HepG2 (cell line): ENCODE measurements around the gene RGS14. TPM values are rescaled to one million over a fixed set of nuclear protein-coding genes. Genes with fewer than 3 reads are reported as not detected.

Source experiments
- ATAC-seq: fragments of 200-7000 bp; cut with Tn5 transposase; 3 replicates; pipeline ENCODE4 v1.9.1; 2020; ENCODE audit warnings: mild to moderate bottlenecking, moderate library complexity
- BruUV-seq: library from RNA; stranded (reverse); fragments of 400-500 nt; replicated peaks from 2 replicates; lab custom pipeline; 2021; lab: Mats Ljungman, UMichigan
- CTCF ChIA-PET: fragments of 300-600 bp; formaldehyde crosslinking; extraction: SDS; loops from one replicate; lab custom pipeline; 2021; ENCODE audit warnings: low total read pairs, inconsistent platforms, low intra/inter-chr PET ratio; lab: Yijun Ruan, JAX
- POLR2A ChIA-PET: fragments of 350-600 bp; sonication (Branson Sonifier 250); formaldehyde crosslinking; loops from one replicate; lab custom pipeline; 2020; ENCODE audit warnings: antibody characterized with exemption, inconsistent platforms; lab: Yijun Ruan, JAX
- DNase-seq: peaks from one replicate; pipeline ENCODE4 v3.0.0-alpha.2; 2015; ENCODE audit warnings: low spot score
- FAIRE-seq: peaks from 3 replicates; lab custom pipeline; 2011; peaks lifted over from hg19 to GRCh38; lab: Jason Lieb, UNC
- H2AFZ ChIP-seq: one replicate; pipeline ENCODE4 v1.6.1; 2011; ENCODE audit warnings: low read length, inconsistent platforms
- H3K27ac ChIP-seq: fragments of 300-600 bp; 3 replicates; pipeline ENCODE4 v1.8.0; 2011; ENCODE audit warnings: mixed run types, mild to moderate bottlenecking, mixed read lengths, low read length, inconsistent platforms; ENCODE audit not compliant: insufficient read depth; ENCODE audit errors: extremely low read length
- H3K27me3 ChIP-seq, 2 experiments: fragments of 200-600 bp in 1 of 2; 2 replicates in 1 of 2; 3 replicates in 1 of 2; pipeline versions ENCODE4 v1.6.0 to v1.8.0; 2011; ENCODE audit warnings: low read length in 2 of 2, mild to moderate bottlenecking in 2 of 2, moderate library complexity in 2 of 2, inconsistent platforms in 1 of 2; ENCODE audit not compliant: insufficient read depth in 2 of 2, control insufficient read depth in 1 of 2
- H3K36me3 ChIP-seq, 2 experiments: fragments of 200-600 bp in 1 of 2; replicated peaks in 1 of 2; 2 replicates in 1 of 2; 3 replicates in 1 of 2; pipeline versions ENCODE4 v1.5.1 to v1.8.0; 2011; ENCODE audit warnings: low read length in 2 of 2, inconsistent platforms in 1 of 2; ENCODE audit not compliant: insufficient read depth in 2 of 2, control insufficient read depth in 1 of 2
- H3K4me1 ChIP-seq: 2 replicates; pipeline ENCODE4 v1.5.1; 2012; ENCODE audit warnings: low read length, inconsistent platforms; ENCODE audit not compliant: insufficient read depth
- H3K4me2 ChIP-seq: 2 replicates; pipeline ENCODE4 v1.6.0; 2011; ENCODE audit warnings: low read depth, low read length, inconsistent platforms
- H3K4me3 ChIP-seq, 3 experiments: fragments of 200-600 bp in 1 of 3; sonication (generic), shearing (Covaris generic) in 1 of 3; replicated peaks in 1 of 3; 2 replicates each; pipeline ENCODE4 v1.5.1; 2011 to 2016; ENCODE audit warnings: low read length in 3 of 3, inconsistent platforms in 2 of 3, low read depth in 2 of 3, mild to moderate bottlenecking in 2 of 3, control low read depth in 1 of 3, mixed read lengths in 1 of 3; ENCODE audit not compliant: insufficient read depth in 1 of 3
- H3K79me2 ChIP-seq: one replicate; pipeline ENCODE4 v1.6.1; 2011; ENCODE audit warnings: low read length, inconsistent platforms; ENCODE audit not compliant: insufficient read depth
- H3K9ac ChIP-seq: 2 replicates; pipeline ENCODE4 v1.6.0; 2011; ENCODE audit warnings: mild to moderate bottlenecking, low read depth, low read length, inconsistent platforms; ENCODE audit not compliant: insufficient read depth
- H3K9me3 ChIP-seq: 2 replicates; pipeline ENCODE4 v1.5.1; 2012; ENCODE audit warnings: mild to moderate bottlenecking, low read length
- H4K20me1 ChIP-seq: 2 replicates; pipeline ENCODE4 v1.6.0; 2011; ENCODE audit warnings: inconsistent platforms, mild to moderate bottlenecking, low read length, moderate library complexity; ENCODE audit not compliant: insufficient read depth
- ERF ChIP-seq: IDR thresholded peaks from 2 replicates; pipeline ENCODE4 v1.6.1; 2018; ENCODE audit warnings: missing biosample characterization, missing genetic modification reagents
- HMG20B ChIP-seq: conservative IDR thresholded peaks from 2 replicates; pipeline ENCODE4 v1.6.1; 2016; ENCODE audit warnings: missing genetic modification reagents, missing compliant biosample characterization
- JUNB ChIP-seq: sonication (generic); formaldehyde crosslinking; IDR thresholded peaks from 2 replicates; pipeline ENCODE4 v1.8.0; 2022; ENCODE audit warnings: missing genetic modification reagents, mild to moderate bottlenecking, borderline replicate concordance
- MBNL3 ChIP-seq: fragments of 250-450 bp; sonication (Bioruptor Pico); conservative IDR thresholded peaks from 2 replicates; pipeline ENCODE4 v1.8.0; 2022; ENCODE audit warnings: mild to moderate bottlenecking, inconsistent platforms
- PRMT3 ChIP-seq: sonication (generic); formaldehyde crosslinking; IDR thresholded peaks from 2 replicates; pipeline ENCODE4 v1.8.1; 2022; ENCODE audit warnings: low read depth, mild to moderate bottlenecking, moderate library complexity, missing genetic modification reagents, borderline replicate concordance
- RFX5 ChIP-seq: IDR thresholded peaks from 2 replicates; pipeline ENCODE4 v1.6.1; 2011; ENCODE audit warnings: low read depth, low read length, improper control_type of control experiment
- SMAD1 ChIP-seq: sonication (generic); formaldehyde crosslinking; IDR thresholded peaks from 2 replicates; pipeline ENCODE4 v1.4.0; 2020; ENCODE audit warnings: missing genetic modification reagents, low read depth, mild to moderate bottlenecking, borderline replicate concordance
- ZKSCAN8 ChIP-seq: IDR thresholded peaks from 2 replicates; pipeline ENCODE4 v1.6.1; 2016; ENCODE audit warnings: borderline replicate concordance, missing genetic modification reagents, missing compliant biosample characterization
- ZNF644 ChIP-seq: IDR thresholded peaks from 2 replicates; pipeline ENCODE4 v1.6.1; 2016; ENCODE audit warnings: low read depth
- ZNF724P ChIP-seq: sonication (generic); formaldehyde crosslinking; IDR thresholded peaks from 2 replicates; pipeline ENCODE4 v1.8.0; 2022; ENCODE audit warnings: missing genetic modification reagents, borderline replicate concordance
- WGBS: methylation state at CpG from one replicate; pipeline ENCODE4 v1.1.6; 2017; ENCODE audit warnings: low lambda C conversion rate; 5-methylcytosine and 5-hydroxymethylcytosine counted together
- in situ Hi-C: cut with HindIII; loops from 2 replicates; pipeline ENCODE4 v1.10.0; 2017; ENCODE audit warnings: low pct_unique_long_range_greater_than_20kb; ENCODE audit not compliant: extremely low pct_ligation_motif_present
- intact Hi-C: fragments of 100-400 bp; cut with micrococcal nuclease; formaldehyde crosslinking; loops from one replicate; pipeline ENCODE4 v1.10.0; 2022; ENCODE audit not compliant: unreplicated experiment
- polyA plus RNA-seq, 8 experiments: library from polyadenylated mRNA; depleted of rRNA in 3 of 8; stranded (reverse) in 7 of 8; unstranded in 1 of 8; fragments of >200 nt; fragmentation: Illumina TruSeq in 4 of 8; extraction: Trizol in 4 of 8; gene quantifications; 2 replicates each; pipeline versions ENCODE4 v1.2.1 to v1.2.3, GENCODE V29; 2011 to 2016; ENCODE audit warnings: low read depth in 4 of 8, missing spikeins in 1 of 8, mixed read lengths in 1 of 8; ENCODE audit not compliant: insufficient read depth in 1 of 8
- total RNA-seq, 5 experiments: library from RNA; depleted of rRNA; stranded (reverse); fragments of >200 nt; fragmentation: Illumina TruSeq; extraction: Trizol; gene quantifications; 2 replicates each; pipeline ENCODE4 v1.2.3, GENCODE V29; 2016; ENCODE audit warnings: low read depth in 1 of 5
- TF ChIP-seq, protein P1 (sequence below): sonication (generic); formaldehyde crosslinking; IDR thresholded peaks from 2 replicates; pipeline ENCODE4 v1.5.0; 2020; ENCODE audit warnings: missing genetic modification reagents, mild to moderate bottlenecking, borderline replicate concordance
- TF ChIP-seq, protein P2 (sequence below): sonication (generic); formaldehyde crosslinking; conservative IDR thresholded peaks from 2 replicates; pipeline ENCODE4 v1.4.0; 2020; ENCODE audit warnings: missing genetic modification reagents
- TF ChIP-seq, protein P3 (sequence below): sonication (generic); formaldehyde crosslinking; IDR thresholded peaks from 2 replicates; pipeline ENCODE4 v1.4.0; 2020; ENCODE audit warnings: low read depth, mild to moderate bottlenecking, missing genetic modification reagents
- TF ChIP-seq, protein P4 (sequence below): sonication (generic); formaldehyde crosslinking; IDR thresholded peaks from 2 replicates; pipeline ENCODE4 v1.5.1; 2020; ENCODE audit warnings: mild to moderate bottlenecking, missing genetic modification reagents, moderate library complexity

Gene RGS14
- total and polyA plus RNA-seq, 2 of the 13 experiments (the other 11 are each of a cell fraction or from before 2014, with no cell fraction given): 11.1 to 17.2 TPM

DNA sequence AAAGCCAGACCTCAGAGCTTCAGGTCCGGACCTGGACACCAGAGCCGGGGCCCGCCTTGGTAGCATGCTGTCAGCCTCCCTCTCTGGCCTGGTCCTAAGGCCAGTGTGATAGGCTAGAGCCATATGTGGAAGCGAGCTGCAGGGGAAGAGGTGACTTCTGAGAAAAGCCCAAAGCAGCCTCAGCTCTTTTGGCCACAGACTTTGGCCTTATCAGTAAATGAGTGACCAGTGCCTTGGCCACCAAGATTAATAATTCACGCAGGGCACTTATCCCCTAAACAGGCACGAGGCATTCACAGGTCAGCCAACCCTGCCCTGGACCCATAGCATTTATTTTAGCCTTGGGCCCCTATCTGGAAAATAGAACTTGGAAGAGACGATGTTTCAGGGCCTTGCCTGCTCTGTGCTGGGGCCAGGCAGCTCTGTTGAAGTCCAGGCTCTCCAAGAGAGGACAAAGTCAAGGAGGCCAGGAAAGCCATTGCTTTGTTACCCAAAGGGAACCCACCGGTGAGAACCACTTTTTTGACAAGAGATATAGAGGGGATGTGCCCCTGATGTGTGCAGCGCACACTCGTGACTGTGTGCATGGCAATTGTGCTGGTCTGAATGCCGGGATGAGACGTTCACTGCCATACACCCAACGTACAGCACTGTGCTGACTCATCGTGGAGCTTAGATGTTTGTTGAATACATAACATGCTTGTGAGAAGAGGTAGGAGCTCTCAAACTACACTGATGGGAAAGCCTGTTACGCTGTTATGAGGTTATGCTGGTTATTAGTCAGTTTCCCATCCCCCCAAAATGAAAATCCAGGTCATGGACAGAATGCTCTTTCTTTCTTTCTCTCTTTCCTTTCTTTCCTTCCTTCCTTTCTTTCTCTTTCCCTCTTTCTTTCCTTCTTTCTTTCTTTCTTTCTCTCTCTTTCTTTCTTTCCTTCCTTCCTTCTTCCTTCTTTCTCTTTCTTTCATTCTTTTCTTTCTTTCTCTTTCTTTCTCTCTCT lies 21.5 kb downstream of the RGS14 start:
- Histone ChIP-seq H3K27me3 (peaks cover 0 to 2% of the 10 kb centered on the region in 2 experiments; a peak in 1 of 5 replicates), H3K9ac (peak overlapping the region; percentile 86), H4K20me1 (no peaks in the 10 kb centered on the region), H3K79me2 (no peaks in the 10 kb centered on the region), H3K36me3 (no peaks in the 10 kb centered on the region), H3K4me1 (peaks cover 96% of the 10 kb centered on the region), H3K27ac (peak overlapping the region; percentile 98), H2AFZ (no peak overlapping the region), H3K4me3 (peak overlapping the region; percentile 35 to 71 (median 35); a peak in 5 of 6 replicates), H3K9me3 (no peaks in the 10 kb centered on the region), H3K4me2 (peak overlapping the region; percentile 89)
- ChIA-PET POLR2A (interaction anchor here (0.6 to 4.9 kb wide), 36 partner anchors 11 to 305 kb away, joined by 3 to 239 read pairs (median 8); partner anchors contain the start of genes B4GALT7, F12, FGFR4 and GRK6), CTCF (interaction anchor here (1.0 kb wide), 1 partner anchor 75 kb away, joined by 3 read pairs; no protein-coding TSS in a partner anchor)
- intact Hi-C loops (loop anchor here (1.0 kb wide), 1 partner anchor 8 kb away; no protein-coding TSS in a partner anchor), in situ Hi-C loops (no loop called here)
- peak; percentile 94 for DNase-seq
- 0% methylated on average over 9 of the region's 15 CpGs for WGBS
- peak; percentile 97 for FAIRE-seq
- ATAC-seq: peak; percentile 89
- TSS peak; percentile 99 for BruUV-seq
- TF ChIP-seq, protein P1, sequence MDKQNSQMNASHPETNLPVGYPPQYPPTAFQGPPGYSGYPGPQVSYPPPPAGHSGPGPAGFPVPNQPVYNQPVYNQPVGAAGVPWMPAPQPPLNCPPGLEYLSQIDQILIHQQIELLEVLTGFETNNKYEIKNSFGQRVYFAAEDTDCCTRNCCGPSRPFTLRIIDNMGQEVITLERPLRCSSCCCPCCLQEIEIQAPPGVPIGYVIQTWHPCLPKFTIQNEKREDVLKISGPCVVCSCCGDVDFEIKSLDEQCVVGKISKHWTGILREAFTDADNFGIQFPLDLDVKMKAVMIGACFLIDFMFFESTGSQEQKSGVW (CRISPR knock-in tag): no peak
- TF ChIP-seq, protein P2, sequence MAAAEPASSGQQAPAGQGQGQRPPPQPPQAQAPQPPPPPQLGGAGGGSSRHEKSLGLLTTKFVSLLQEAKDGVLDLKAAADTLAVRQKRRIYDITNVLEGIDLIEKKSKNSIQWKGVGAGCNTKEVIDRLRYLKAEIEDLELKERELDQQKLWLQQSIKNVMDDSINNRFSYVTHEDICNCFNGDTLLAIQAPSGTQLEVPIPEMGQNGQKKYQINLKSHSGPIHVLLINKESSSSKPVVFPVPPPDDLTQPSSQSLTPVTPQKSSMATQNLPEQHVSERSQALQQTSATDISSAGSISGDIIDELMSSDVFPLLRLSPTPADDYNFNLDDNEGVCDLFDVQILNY (CRISPR knock-in tag): no peak
- TF ChIP-seq ZNF644 (0 out of 2 replicates have a peak, but pooled peaks have one; percentile 20), JUNB (CRISPR knock-in tag) (no peak), SMAD1 (CRISPR knock-in tag) (0 out of 2 replicates have a peak, but pooled peaks have one; percentile 10), RFX5 (no peak), MBNL3 (CRISPR knock-in tag) (no peak), PRMT3 (CRISPR knock-in tag) (no peak), HMG20B (CRISPR knock-in tag) (peak; percentile 10; the same call in 1 of the 2 replicates), ZNF724P (CRISPR knock-in tag) (peak; percentile 51; the same call in 1 of the 2 replicates), ERF (CRISPR knock-in tag) (peak; percentile 62; the same call in 1 of the 2 replicates), ZKSCAN8 (CRISPR knock-in tag) (0 out of 2 replicates have a peak, but pooled peaks have one; percentile 55)
- TF ChIP-seq, protein P3, sequence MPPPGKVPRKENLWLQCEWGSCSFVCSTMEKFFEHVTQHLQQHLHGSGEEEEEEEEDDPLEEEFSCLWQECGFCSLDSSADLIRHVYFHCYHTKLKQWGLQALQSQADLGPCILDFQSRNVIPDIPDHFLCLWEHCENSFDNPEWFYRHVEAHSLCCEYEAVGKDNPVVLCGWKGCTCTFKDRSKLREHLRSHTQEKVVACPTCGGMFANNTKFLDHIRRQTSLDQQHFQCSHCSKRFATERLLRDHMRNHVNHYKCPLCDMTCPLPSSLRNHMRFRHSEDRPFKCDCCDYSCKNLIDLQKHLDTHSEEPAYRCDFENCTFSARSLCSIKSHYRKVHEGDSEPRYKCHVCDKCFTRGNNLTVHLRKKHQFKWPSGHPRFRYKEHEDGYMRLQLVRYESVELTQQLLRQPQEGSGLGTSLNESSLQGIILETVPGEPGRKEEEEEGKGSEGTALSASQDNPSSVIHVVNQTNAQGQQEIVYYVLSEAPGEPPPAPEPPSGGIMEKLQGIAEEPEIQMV (CRISPR knock-in tag): no peak; the same call in 1 of the 2 replicates
- TF ChIP-seq, protein P4, sequence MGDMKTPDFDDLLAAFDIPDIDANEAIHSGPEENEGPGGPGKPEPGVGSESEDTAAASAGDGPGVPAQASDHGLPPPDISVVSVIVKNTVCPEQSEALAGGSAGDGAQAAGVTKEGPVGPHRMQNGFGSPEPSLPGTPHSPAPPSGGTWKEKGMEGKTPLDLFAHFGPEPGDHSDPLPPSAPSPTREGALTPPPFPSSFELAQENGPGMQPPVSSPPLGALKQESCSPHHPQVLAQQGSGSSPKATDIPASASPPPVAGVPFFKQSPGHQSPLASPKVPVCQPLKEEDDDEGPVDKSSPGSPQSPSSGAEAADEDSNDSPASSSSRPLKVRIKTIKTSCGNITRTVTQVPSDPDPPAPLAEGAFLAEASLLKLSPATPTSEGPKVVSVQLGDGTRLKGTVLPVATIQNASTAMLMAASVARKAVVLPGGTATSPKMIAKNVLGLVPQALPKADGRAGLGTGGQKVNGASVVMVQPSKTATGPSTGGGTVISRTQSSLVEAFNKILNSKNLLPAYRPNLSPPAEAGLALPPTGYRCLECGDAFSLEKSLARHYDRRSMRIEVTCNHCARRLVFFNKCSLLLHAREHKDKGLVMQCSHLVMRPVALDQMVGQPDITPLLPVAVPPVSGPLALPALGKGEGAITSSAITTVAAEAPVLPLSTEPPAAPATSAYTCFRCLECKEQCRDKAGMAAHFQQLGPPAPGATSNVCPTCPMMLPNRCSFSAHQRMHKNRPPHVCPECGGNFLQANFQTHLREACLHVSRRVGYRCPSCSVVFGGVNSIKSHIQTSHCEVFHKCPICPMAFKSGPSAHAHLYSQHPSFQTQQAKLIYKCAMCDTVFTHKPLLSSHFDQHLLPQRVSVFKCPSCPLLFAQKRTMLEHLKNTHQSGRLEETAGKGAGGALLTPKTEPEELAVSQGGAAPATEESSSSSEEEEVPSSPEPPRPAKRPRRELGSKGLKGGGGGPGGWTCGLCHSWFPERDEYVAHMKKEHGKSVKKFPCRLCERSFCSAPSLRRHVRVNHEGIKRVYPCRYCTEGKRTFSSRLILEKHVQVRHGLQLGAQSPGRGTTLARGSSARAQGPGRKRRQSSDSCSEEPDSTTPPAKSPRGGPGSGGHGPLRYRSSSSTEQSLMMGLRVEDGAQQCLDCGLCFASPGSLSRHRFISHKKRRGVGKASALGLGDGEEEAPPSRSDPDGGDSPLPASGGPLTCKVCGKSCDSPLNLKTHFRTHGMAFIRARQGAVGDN (CRISPR knock-in tag): peak; percentile 90
